ENCODE results near the gene TMEM97. TPM values are rescaled to one million over a fixed set of nuclear protein-coding genes. Genes with fewer than 3 reads are reported as not detected.
A peak's percentile ranks its signal among the peaks of the same experiment; 100 is the strongest.

The TMEM97 gene
- total and polyA plus RNA-seq, 7 donors = 3.9 to 13.5 (median 7.2) TPM

GRCh38 chr17:28368306-28368831 lies 49.4 kb downstream of the TMEM97 start:
- no peak for ATAC-seq
- 80 to 84% (median 82%) methylated on average over 5 of the region's 5 CpGs for WGBS, 3 donors
- H3K27ac ChIP-seq = no peak overlapping the region

DNA sequence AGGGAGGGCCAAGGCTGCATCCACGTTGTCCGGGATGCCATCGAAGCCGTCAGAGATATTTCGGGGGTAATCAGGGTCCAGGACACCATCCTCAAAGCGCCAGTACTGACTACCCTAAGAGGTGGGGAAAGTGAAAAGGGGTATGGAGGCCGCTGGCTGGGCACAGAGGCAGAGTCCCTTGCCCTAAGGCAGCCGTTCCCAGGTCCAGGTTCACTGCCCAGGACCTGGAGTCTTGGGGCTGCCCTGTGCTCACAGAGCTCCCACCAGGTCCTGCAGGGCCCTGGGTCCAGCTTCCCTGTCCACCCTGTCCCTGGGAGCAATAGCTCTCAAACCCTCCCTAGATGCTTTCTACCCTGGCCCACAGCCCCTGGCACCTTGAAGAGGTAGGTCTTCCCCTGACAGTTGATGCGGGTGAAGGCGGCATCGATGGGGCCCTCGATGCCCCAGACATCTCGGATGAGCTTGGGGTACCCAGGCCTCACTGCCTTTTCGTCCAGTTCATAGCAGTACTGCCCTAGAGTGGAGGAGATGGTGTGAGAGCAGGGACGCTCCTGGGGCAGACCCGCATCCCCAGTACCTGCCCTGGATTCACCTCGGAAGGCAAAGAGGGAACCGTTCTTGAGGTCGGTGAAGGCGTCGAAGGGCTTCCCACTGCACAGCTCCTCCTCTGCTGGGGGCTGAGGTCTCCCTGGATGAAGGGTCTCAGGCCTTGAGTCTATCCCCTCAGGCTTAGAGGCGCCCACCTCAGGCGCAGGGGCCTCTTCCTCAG lies 50.1 kb downstream of the TMEM97 start:
- WGBS, 3 donors = 83 to 87% (median 87%) methylated on average over 23 of the region's 23 CpGs
- peaks cover 0 to 18% of the 10 kb centered on the region in 2 donors for H3K36me3 ChIP-seq (ENCODE audit: insufficient read depth in 1 of 2, low read depth in 1 of 2)
- no peak for ATAC-seq
- intact Hi-C loops (cut with DNase I) = no loop called here
- peaks cover 12% of the 10 kb centered on the region for H3K4me1 ChIP-seq
- no peak for TF ChIP-seq CTCF (IDR thresholded peaks at IDR 0.05)
- no peaks in the 10 kb centered on the region for H3K27me3 ChIP-seq (ENCODE audit: insufficient read depth in 3 of 3, low read length in 2 of 3)
- no peak overlapping the region for H3K27ac ChIP-seq
- H3K9me3 ChIP-seq = no peaks in the 10 kb centered on the region
- no peak for DNase-seq
- H3K4me3 ChIP-seq = no peak overlapping the region

More at GRCh38 chr17:28368306-28368831, 49.4 kb downstream of the TMEM97 start:
- Histone ChIP-seq H3K36me3 (ENCODE audit: insufficient read depth in 1 of 2, low read depth in 1 of 2) (peaks cover 0 to 25% of the 10 kb centered on the region in 2 donors), H3K9me3 (no peaks in the 10 kb centered on the region), H3K27me3 (ENCODE audit: insufficient read depth in 3 of 3, low read length in 2 of 3) (no peaks in the 10 kb centered on the region), H3K4me3 (no peak overlapping the region), H3K4me1 (peaks cover 12% of the 10 kb centered on the region)
- TF ChIP-seq CTCF (IDR thresholded peaks at IDR 0.05) = no peak
- DNase-seq = no peak
- intact Hi-C loops (cut with DNase I) = no loop called here

GRCh38 chr17:28369684-28370034 lies 50.7 kb downstream of the TMEM97 start:
- intact Hi-C loops (cut with DNase I) = no loop called here
- H3K27ac ChIP-seq = no peak overlapping the region
- 58 to 69% (median 59%) methylated on average over 10 of the region's 10 CpGs for WGBS, 3 donors

DNA sequence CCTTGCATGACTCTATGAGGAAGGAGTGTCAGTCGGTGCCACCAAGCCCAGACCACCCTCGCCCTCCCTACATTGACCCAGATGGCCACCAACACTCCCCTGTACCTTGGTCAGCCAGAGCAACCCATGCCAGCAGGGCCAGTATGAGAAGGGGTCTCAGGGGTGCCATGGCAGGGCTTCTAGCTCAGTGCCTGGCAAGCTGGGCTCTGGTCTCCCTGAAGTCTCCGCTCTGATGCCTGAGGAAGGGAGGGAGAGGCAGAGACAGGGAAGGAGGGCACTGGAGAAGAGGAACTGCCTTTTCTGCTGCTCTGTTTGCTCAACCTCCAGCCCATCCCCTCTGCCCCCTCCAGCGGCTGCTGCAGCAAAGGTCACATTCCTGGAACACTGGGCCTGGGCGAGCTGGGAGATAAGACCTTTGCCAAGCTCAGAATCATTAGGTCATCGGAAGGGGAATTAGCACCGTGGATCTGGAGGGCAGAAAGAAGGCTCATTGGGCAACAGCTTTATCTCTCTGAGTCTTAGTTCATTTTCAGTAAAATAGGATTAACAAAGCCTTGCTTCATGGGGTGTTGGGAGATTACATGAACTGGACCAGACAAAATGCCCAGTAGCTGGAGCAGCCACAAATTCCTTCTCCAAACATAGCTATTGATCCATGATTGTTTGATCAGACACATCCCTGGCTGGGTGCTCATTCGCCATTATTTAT lies 51.2 kb downstream of the TMEM97 start, which contains the start of gene VTN:
TSS of gene VTN (minus strand) at position 273 of the 709 bp plus-strand sequence. CDS start at position 169, 104 bp downstream.
- Histone ChIP-seq H3K4me3 (peak within 1 kb of the TSS; percentile 73), H3K27ac (peak within 1 kb of the TSS; percentile 38), H3K27me3 (ENCODE audit: insufficient read depth in 3 of 3, low read length in 2 of 3) (no peaks in the 10 kb centered on the region), H3K9me3 (no peaks in the 10 kb centered on the region), H3K36me3 (ENCODE audit: insufficient read depth in 1 of 2, low read depth in 1 of 2) (peaks cover 0 to 7% of the 10 kb centered on the region in 2 donors), H3K4me1 (peaks cover 12% of the 10 kb centered on the region)
- peak in 1 of 2 donors; percentile 37 for DNase-seq
- peak in 2 of 4 donors; percentile 12 to 14 for ATAC-seq
- 23 to 33% (median 27%) methylated on average over 8 of the region's 8 CpGs for WGBS, 3 donors
- TF ChIP-seq CTCF (IDR thresholded peaks at IDR 0.05) = no peak
- intact Hi-C loops (cut with DNase I) = no loop called here

More at GRCh38 chr17:28369684-28370034, 50.7 kb downstream of the TMEM97 start:
- no peak for TF ChIP-seq CTCF (IDR thresholded peaks at IDR 0.05)
- DNase-seq (no peak), ATAC-seq (no peak)
- no peaks in the 10 kb centered on the region for H3K9me3 ChIP-seq
- H3K36me3 ChIP-seq (ENCODE audit: insufficient read depth in 1 of 2, low read depth in 1 of 2) = peaks cover 0 to 12% of the 10 kb centered on the region in 2 donors
- no peaks in the 10 kb centered on the region for H3K27me3 ChIP-seq (ENCODE audit: insufficient read depth in 3 of 3, low read length in 2 of 3)
- peaks cover 12% of the 10 kb centered on the region for H3K4me1 ChIP-seq
- no peak overlapping the region for H3K4me3 ChIP-seq
